IPS-NIHi7 (cell line): ENCODE measurements around the gene ZNF850.
A peak's percentile ranks its signal among the peaks of the same experiment; 100 is the strongest.
"Not testable (repeated sequence)": the region's sequence is repeated elsewhere in the genome, so short reads cannot be mapped to it uniquely, and the experiment has no call there.

ENCODE experiments used
- DNase-seq: peaks from one replicate; pipeline ENCODE4 v3.0.0; 2012; ENCODE audit warnings: mixed read lengths; ENCODE audit errors: extremely low spot score

ZNF850 gene

GRCh38 chr19:36772311-36773222, at the start of gene ZNF850:
Gene ZNF850 (minus strand): TSS chr19:36772807. CDS start chr19:36762606, 10,201 bp downstream.
- peak; percentile 90 for DNase-seq

DNA sequence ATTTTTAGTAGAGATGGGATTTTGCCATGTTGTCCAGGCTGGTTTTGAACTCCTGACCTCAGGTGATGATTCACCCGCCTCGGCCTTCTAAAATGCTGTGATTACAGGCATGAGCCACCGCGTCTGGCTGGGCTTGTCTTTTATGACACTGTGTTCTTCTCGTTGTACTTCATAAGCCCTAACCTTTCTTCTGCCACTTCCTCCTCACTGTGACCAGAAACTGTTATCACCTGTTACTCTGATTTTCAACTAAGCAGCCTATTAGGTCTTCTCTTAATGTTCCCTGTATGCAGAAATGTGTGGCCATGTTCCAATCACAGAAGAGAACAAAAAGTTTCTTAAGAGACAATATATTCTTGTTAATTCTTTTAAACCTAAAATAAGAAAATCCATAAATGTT, 49.2 kb upstream of the ZNF850 start:
- no peak for DNase-seq

DNA sequence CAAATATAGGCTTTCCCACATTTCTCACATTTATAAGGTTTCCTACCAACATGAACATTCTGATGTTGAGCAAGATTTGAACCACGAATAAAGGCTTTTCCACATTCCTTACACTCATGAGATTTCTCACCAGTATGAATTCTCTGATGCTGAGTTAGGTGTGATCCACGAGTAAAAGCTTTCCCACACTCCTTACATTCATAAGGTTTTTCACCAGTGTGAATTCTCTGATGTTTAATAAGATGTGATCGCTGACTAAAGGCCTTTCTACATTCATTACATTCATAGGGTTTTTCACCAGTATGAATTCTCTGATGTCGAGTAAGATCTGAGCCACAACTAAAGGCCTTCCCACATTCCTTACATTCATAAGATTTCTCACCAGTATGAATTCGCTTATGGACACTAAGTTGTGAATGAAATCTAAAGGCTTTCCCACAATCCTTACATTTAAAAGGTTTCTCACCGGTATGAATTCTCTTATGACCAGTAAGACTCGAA, 46.6 kb upstream of the ZNF850 start:
- no peak for DNase-seq

DNA sequence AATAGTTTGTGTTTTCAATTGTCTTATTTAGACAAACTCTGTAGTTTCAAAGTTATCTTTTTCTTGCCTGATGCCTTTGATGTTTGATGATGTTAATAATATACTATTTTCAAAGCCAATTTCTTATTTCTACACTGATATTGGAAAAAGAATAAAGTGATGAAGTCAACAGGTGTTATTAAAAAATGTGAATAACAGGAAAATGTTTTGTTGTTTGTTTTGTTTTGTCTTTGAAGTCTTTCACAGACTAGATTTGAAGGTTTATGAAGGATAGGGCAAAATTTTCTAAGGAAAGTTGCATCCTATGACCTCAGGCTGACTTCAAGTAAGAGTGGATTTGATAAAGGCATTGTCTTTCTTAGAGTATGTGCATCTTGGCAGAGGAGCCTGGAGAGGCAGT, 34.4 kb upstream of the ZNF850 start:
- no peak for DNase-seq

DNA sequence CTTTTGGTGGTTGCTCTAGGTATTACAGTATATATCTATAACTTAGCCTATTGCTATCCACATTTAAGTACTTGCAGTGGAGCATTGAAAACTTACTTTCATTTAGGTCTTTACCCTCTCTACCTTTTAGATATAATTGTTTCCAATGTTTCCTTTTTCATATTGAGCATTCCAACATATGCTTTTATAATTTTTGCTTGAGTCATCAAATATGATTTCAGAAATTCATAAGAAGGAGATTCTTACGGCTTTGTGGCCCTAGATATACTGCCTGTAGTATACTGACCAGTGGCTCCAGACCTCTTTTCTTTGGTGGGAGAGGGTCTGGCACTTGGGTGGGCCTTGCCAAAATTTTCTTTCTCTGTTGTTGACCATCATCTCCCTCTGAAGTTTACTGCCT, 32.8 kb upstream of the ZNF850 start:
- DNase-seq, result no peak

GRCh38 chr19:36797786-36798108, 25.1 kb upstream of the ZNF850 start:
- DNase-seq, result no peak

DNA sequence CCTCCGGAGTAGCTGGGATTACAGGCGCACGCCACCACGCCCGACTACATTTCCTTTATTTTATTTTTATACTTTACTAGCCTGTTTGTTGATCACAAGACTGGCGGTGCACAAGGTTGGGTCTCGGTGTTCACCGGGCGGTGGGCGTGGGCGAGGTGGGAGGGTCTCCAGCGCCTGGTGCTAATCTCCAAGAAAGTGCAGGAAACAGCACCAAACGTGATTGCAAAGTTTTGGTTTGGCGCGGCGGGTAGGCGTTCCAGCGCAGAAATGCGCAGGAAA, 24.0 kb upstream of the ZNF850 start:
- no peak for DNase-seq

- peak; percentile 12 for DNase-seq
Measured at GRCh38 chr19:36791420-36792141, 19.0 kb upstream of the ZNF850 start.

DNA sequence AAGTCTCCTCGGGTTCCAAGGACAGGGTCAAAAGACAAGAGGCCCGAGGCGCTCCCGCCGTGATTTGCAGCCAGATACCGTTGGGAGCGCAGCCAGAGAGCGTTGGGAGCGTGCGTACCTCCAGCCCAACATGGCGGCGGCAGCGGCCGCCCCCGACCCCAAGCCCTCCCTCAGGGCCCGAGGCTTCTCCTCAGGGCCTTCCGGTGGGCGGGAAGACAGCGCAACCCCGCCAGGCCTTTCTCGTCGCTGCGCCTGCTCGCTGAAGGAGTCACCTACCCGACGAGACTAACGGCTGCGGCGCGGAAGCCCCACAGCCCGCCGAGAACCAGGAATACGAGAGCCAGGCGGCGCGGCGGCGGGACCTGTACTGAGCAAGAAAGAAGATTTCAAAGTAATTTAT, 3.2 kb upstream of the ZNF850 start:
- DNase-seq, result peak; percentile 22

DNA sequence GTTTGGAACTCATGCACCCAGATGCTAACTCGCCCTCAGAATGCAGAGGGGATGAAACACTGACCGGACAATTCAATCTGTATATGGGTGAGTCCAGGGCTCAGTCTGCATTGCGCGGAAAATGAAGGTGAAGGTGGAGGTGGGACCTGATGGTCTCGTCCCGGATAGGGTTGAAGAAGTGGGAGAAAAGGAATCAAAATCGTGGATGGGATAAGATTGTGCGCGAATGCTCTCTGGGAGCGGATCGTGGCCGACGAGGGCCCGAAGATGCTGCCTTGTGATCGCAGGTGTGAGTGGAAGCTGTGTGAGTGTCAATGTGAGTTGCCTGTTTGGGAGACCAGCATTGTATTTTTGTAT, 594 bp upstream of the ZNF850 start:
- no peak for DNase-seq

- peak; percentile 56 for DNase-seq
Measured at GRCh38 chr19:36771261-36772231, 1.1 kb downstream of the ZNF850 start.

- DNase-seq, result no peak
Measured at GRCh38 chr19:36750066-36750691, 22.4 kb downstream of the ZNF850 start.

GRCh38 chr19:36749613-36750012, 23.0 kb downstream of the ZNF850 start:
- DNase-seq, result not testable (repeated sequence)

- no peak for DNase-seq
Measured at GRCh38 chr19:36748431-36749275, 24.0 kb downstream of the ZNF850 start.

DNA sequence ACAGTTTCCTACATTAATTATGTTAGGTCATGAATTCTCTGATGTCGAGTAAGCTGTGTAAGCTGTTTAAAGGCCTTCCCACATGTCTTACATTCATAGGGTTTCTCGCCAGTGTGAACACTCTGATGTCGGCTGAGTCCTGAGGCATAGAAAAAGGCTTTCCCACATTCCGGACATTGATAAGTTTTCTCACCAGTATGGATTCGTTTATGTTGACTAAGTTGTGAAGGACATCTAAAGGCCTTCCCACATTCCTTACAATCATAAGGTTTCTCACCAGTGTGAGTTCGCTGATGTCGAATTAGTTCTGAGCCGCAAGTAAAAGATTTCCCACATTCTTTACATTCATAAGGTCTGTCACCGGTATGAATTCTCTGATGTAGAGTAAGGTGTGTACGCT, 24.9 kb downstream of the ZNF850 start:
- no peak for DNase-seq

DNA sequence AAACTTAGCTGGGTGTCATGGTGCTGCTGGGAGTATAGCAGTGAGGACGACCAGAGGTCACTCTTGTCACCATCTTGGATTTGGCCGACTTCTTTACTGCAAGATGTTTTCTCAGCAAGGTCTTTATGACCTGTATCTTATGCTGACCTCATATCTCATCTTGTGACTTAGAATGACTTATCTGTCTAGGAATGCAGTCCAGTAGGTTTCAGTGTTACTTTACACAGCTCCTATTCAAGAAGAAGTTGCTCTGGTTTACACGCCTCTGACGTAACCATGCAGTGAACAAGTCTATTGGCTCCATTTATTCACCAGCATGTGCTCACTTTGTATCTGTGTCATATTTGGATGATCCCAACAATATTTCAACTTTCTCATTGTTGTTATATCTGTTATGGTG, 26.7 kb downstream of the ZNF850 start:
- no peak for DNase-seq

- DNase-seq, result not testable (repeated sequence)
Measured at GRCh38 chr19:36736166-36736565, 36.4 kb downstream of the ZNF850 start.

- DNase-seq, result no peak
Measured at GRCh38 chr19:36719687-36720556, 52.7 kb downstream of the ZNF850 start.

- no peak for DNase-seq
Measured at GRCh38 chr19:36709423-36709822, 63.2 kb downstream of the ZNF850 start.

DNA sequence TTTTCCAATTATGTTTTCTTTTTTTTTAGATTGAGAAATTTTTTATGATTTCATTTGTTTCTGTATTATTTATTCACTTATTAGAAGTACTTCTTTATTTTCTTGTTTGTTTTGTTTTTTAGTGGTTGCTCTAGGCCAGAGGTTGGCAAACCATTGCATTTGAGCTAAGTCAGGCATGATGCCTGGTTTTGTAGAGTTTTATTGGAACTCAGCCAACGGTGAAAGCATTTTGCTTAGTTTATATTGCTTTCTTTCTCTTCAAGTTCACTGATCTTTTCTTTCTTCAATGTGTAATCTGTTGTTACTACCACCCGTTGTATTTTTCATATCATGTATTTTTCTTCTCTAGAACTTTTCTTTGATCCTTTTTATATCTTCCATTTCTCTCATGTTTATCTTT, 65.5 kb downstream of the ZNF850 start:
- no peak for DNase-seq
